IPS-15b (cell line): ENCODE results near the gene GPR108.

ENCODE experiments used
- H3K27me3 ChIP-seq: one replicate; pipeline ENCODE4 v1.6.1; 2013; ENCODE audit warnings: low read length; ENCODE audit not compliant: control insufficient read depth, insufficient read depth
- H3K36me3 ChIP-seq: one replicate; pipeline ENCODE4 v1.6.1; 2013; ENCODE audit warnings: low read length; ENCODE audit not compliant: control insufficient read depth, insufficient read depth
- H3K4me1 ChIP-seq: one replicate; pipeline ENCODE4 v1.6.1; 2013; ENCODE audit warnings: mild to moderate bottlenecking, low read length; ENCODE audit not compliant: control insufficient read depth, insufficient read depth
- H3K4me3 ChIP-seq: one replicate; pipeline ENCODE4 v1.5.1; 2013; ENCODE audit warnings: low read depth, low read length
- H3K9ac ChIP-seq: one replicate; pipeline ENCODE4 v1.6.1; 2013; ENCODE audit warnings: low read depth, mild to moderate bottlenecking, low read length
- H3K9me3 ChIP-seq: one replicate; pipeline ENCODE4 v1.6.1; 2013; ENCODE audit warnings: mild to moderate bottlenecking, low read length; ENCODE audit not compliant: control insufficient read depth, insufficient read depth

The GPR108 gene

DNA sequence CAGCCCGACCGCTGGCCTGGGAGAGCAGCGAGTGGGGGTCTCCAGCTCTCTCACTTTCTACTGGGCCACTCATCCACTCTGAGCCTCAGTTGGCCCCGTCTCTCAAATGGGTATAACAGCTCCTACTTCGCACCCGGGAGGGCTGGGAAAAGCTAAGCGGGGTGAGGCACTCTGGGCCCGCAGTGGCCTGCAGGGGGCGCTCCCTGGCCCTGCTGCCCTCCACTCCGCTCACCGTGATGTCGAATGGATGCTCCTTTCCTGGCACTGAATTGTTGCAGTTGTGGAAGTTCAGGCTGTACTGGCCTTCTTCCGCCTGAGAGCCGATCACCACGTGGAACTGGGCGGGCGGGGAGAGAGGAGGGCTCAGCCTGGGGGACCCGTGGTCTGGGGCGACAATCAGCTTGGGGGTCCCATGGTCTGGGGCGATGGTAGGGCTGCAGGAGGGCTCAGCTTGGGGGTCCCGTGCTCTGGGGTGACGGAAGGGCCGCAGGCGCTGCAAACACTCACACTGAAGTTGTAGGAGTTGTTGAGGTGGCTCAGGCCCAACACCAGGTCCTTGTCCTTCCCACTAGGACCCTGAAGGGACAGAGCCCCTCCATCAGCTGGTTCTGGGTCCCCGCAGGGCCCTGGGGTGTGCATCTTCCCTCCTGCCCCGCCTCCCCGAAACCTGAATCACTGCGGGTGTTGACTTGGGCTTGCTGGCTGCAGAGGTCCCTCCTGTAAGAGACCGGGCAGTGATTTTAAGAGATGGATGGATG is 3.9 kb downstream of the GPR108 start:
- Histone ChIP-seq H3K9ac (no peak overlapping the region), H3K4me3 (no peak overlapping the region), H3K36me3 (peaks cover 3% of the 10 kb centered on the region)

GRCh38 chr19:6732803-6733337 is 4.5 kb downstream of the GPR108 start:
- H3K27me3 ChIP-seq, result no peaks in the 10 kb centered on the region

More for the DNA sequence above, 3.9 kb downstream of the GPR108 start:
- H3K9me3 ChIP-seq, result no peaks in the 10 kb centered on the region
- no peaks in the 10 kb centered on the region for H3K27me3 ChIP-seq
- H3K4me1 ChIP-seq, result peaks cover 5% of the 10 kb centered on the region

DNA sequence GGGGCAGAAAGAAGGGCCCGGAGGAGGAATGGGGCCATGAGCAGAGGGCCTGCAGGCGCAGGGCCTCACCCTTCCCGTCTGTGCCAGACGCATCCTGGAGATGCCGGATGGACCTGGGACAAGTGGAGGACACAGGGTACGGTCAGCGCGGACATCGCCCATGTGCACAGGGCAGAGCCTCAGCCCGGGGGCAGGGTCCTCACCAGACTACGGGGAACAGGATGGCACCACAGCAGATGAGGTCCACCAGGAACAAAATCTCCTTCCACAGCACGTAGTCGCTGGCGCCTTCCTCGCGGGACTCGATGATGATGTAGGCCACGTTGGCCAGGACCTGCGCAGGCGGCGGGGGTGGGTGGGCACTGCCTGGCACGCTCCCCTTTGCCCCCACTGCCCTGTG is 5.6 kb downstream of the GPR108 start:
- no peaks in the 10 kb centered on the region for H3K27me3 ChIP-seq
- peaks cover 3% of the 10 kb centered on the region for H3K36me3 ChIP-seq
- no peaks in the 10 kb centered on the region for H3K9me3 ChIP-seq
- no peak overlapping the region for H3K4me3 ChIP-seq
- H3K9ac ChIP-seq, result no peak overlapping the region
- H3K4me1 ChIP-seq, result no peaks in the 10 kb centered on the region

More at GRCh38 chr19:6732803-6733337, 4.5 kb downstream of the GPR108 start:
- Histone ChIP-seq H3K36me3 (peaks cover 3% of the 10 kb centered on the region), H3K9me3 (no peaks in the 10 kb centered on the region), H3K4me3 (no peak overlapping the region), H3K9ac (no peak overlapping the region), H3K4me1 (peaks cover under 1% of the 10 kb centered on the region)

GRCh38 chr19:6730941-6731670 is 6.3 kb downstream of the GPR108 start:
- peaks cover 3% of the 10 kb centered on the region for H3K36me3 ChIP-seq
- no peaks in the 10 kb centered on the region for H3K9me3 ChIP-seq
- no peak overlapping the region for H3K9ac ChIP-seq
- no peaks in the 10 kb centered on the region for H3K4me1 ChIP-seq
- no peaks in the 10 kb centered on the region for H3K27me3 ChIP-seq
- H3K4me3 ChIP-seq, result no peak overlapping the region

DNA sequence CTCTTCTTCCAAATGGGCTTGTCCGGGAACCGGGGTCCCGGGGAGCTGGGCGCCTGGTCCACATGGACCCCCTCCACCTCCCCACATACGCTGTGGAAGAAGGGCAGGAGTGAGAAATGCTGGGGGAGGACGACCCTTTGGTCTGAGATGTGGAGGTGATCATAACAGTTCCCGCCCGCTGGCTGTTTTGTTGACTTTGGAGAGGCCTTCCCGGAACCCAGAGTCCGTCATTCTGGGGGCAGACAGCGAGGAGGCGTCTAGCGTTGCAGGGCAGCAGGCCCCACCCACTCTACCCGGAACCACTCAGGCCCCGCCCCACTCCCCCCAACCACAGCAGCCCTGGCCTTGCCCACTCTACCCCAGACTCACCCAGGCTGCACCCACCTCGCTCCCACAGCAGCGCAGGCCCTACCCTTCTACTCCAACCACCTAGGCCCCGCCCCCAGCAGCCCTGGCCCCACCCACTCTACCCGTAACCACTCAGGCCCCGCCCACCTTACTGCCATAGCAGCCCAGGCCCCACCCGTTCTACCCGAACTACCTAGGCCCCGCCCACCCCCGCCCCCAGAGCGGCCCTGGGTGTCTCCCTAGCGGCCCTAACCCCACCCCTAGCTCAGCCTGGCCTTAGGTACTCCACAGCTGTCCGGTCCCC is 7.1 kb downstream of the GPR108 start:
- peaks cover 3% of the 10 kb centered on the region for H3K36me3 ChIP-seq
- no peaks in the 10 kb centered on the region for H3K27me3 ChIP-seq
- H3K4me1 ChIP-seq, result no peaks in the 10 kb centered on the region
- H3K9me3 ChIP-seq, result no peaks in the 10 kb centered on the region
- peak overlapping the region; percentile 41 for H3K4me3 ChIP-seq
- H3K9ac ChIP-seq, result no peak overlapping the region

DNA sequence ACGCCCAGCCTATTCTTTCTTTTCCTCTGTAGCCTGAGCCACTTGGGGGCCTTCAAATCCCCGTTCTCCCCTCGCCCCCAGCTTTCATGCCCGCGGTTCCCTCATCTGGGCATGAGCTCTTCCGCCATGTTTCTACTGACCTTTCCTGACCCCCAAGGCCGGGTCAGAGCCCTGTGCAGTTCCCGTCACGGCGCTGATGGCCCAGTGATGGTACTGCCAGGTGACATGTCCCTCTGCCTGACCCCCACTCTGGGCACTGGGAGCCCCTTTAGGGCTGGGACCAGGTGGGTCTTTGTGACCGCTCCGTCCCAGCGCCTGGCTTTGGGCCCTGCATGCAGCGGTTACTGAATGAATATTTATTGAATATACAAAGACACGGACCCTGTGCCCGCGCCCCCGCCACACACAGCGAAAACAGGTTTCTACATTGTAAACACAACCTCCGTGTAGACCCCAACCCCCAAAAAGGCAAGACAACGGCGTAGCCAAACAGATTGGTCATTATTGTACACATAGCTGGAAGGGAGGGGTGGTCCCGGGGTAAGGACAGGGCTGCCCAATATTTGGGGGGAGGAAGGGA is 7.7 kb downstream of the GPR108 start:
- Histone ChIP-seq H3K9ac (no peak overlapping the region), H3K9me3 (no peaks in the 10 kb centered on the region), H3K4me3 (peak overlapping the region; percentile 41), H3K4me1 (no peaks in the 10 kb centered on the region), H3K36me3 (peaks cover 3% of the 10 kb centered on the region), H3K27me3 (no peaks in the 10 kb centered on the region)

- no peaks in the 10 kb centered on the region for H3K27me3 ChIP-seq
- peaks cover 3% of the 10 kb centered on the region for H3K36me3 ChIP-seq
- no peaks in the 10 kb centered on the region for H3K4me1 ChIP-seq
- H3K9ac ChIP-seq, result no peak overlapping the region
- H3K4me3 ChIP-seq, result no peak overlapping the region
- no peaks in the 10 kb centered on the region for H3K9me3 ChIP-seq
Observed at GRCh38 chr19:6728346-6728745, 9.0 kb downstream of the GPR108 start.

GRCh38 chr19:6725513-6726231 is 11.7 kb downstream of the GPR108 start:
- Histone ChIP-seq H3K36me3 (no peaks in the 10 kb centered on the region), H3K27me3 (no peaks in the 10 kb centered on the region), H3K9ac (no peak overlapping the region), H3K4me1 (no peaks in the 10 kb centered on the region), H3K4me3 (no peak overlapping the region), H3K9me3 (no peaks in the 10 kb centered on the region)

DNA sequence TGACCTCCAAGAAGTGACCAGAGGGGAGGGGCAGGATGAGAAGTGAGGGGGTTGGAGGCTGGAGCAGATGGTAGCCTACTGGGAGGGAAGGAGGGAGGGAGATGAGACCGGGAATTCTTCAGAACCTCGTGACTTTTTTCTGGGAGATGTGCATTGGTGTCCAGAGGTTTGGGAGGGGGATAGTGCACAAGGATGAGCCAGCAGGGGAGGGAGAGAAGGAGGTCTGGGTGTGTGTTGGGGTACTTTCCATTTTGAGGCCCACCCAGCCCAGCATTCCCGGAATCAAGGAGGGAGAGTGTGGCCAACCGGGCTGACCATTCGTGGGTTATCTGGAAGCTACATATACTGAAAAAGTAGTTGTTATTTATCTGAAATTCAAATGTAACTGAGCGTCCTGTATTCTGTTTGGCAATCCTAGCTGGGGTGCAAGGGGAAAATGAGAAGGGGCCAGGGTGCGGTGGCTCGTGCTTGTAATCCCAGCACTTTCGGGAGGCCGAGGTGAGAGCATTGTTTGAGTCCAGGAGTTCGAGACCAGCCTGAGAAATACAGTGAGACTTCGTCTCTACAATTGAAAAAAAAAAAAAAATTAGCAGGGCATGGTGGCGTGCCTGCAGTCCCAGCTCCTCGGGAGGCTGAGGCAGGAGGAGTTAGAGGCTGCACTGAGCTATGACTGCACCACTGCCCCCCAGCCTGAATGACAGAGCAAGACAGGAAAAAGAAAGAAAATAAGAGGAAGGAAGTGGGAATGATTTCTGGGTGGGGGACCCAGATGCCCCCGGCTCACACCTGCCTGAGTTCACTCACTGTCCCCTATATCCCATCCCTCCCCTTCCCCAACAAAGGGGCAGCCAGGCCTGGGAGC is 12.5 kb downstream of the GPR108 start:
- no peak overlapping the region for H3K4me3 ChIP-seq
- H3K9ac ChIP-seq, result no peak overlapping the region
- H3K9me3 ChIP-seq, result no peaks in the 10 kb centered on the region
- no peaks in the 10 kb centered on the region for H3K36me3 ChIP-seq
- no peaks in the 10 kb centered on the region for H3K4me1 ChIP-seq
- no peaks in the 10 kb centered on the region for H3K27me3 ChIP-seq

DNA sequence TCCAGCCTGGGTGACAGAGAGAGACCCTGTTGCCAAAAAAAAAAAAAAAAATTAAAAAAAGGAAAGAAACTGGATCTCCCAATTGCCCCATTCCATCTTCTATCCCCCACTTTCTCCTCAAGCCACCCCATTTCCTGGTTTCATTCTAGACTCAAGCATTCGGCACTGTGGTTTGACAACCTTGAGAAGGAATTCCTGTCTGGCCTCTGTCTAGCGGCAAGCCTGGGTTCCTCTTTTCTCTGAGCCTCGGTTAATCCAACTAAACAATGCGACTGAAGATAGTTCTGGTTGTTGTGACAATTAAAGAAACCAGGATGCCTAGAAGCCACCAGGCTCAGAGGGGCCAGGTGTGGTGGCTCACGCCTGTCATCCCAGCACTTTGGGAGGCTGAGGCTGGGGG is 13.6 kb downstream of the GPR108 start:
- H3K9me3 ChIP-seq, result no peaks in the 10 kb centered on the region
- no peak overlapping the region for H3K4me3 ChIP-seq
- H3K4me1 ChIP-seq, result no peaks in the 10 kb centered on the region
- H3K36me3 ChIP-seq, result no peaks in the 10 kb centered on the region
- no peak overlapping the region for H3K9ac ChIP-seq
- no peaks in the 10 kb centered on the region for H3K27me3 ChIP-seq
